Activated T-helper 17 cell treated with anti-CD3 and anti-CD28 coated beads, Interleukin-2, amount 50 U/mL, for 72 hours (primary cell): ENCODE results near the gene TENM3. TPM values are rescaled to one million over a fixed set of nuclear protein-coding genes. Genes with fewer than 3 reads are reported as not detected.

Experiments used
- ATAC-seq: fragments of 150-1000 bp; cut with Tn5 transposase; replicated peaks from 2 replicates; pipeline ENCODE4 v1.10.0; 2021; ENCODE audit warnings: mild to moderate bottlenecking, moderate library complexity
- H3K27ac Mint-ChIP-seq: one replicate; pipeline ENCODE4 v1.8.0; 2022; ENCODE audit warnings: mixed read lengths
- H3K27me3 Mint-ChIP-seq: one replicate; pipeline ENCODE4 v1.8.0; 2022; ENCODE audit warnings: mixed read lengths
- H3K36me3 Mint-ChIP-seq: one replicate; pipeline ENCODE4 v1.8.0; 2022; ENCODE audit warnings: low read depth, mild to moderate bottlenecking, mixed read lengths
- H3K4me1 Mint-ChIP-seq: one replicate; pipeline ENCODE4 v1.8.0; 2022; ENCODE audit warnings: mixed read lengths
- H3K4me3 Mint-ChIP-seq: one replicate; pipeline ENCODE4 v1.8.0; 2022; ENCODE audit warnings: mild to moderate bottlenecking, mixed read lengths
- H3K9me3 Mint-ChIP-seq: one replicate; pipeline ENCODE4 v1.8.0; 2022; ENCODE audit warnings: mixed read lengths
- total RNA-seq, 2 donors: library from RNA; stranded (reverse); gene quantifications; one replicate each; pipeline ENCODE4 v1.2.3, GENCODE V29; 2022

The TENM3 gene
- total RNA-seq, 2 donors from 2014 or later: not detected

DNA sequence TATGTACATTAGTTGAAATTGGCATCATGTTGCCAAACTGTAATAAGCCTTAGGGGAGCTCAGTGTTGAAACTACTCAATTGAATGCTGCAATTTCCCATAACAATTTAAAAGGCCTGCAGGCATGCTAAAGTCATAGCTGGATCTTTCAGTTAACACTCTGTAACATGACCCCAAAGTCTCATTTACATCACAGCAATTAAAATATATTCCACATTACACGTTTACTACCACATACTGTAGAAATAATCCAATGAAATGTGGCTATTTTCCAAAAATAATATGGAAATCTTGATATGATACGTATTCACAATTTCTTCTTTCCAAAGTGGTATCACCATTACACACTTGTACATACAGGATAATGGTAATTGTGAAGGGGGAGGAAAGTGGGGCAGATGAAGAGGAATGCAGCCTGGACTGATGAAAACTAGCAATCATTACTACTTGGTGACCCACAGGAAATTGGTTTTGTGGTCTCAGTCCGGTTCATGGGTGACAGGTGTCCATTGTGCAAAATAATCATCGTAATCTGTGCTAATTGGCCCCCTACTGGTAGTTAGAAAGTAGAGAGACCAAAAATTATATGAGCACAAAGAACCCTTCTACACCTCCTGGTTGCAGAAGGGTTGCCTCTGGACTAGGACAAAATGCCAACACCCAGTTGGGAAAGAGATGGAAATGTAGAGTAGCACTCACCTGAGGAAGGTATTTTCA, 63.7 kb downstream of the TENM3 start:
- Mint-ChIP-seq H3K36me3 (no peaks in the 10 kb centered on the region), H3K4me3 (no peak overlapping the region), H3K27ac (no peak overlapping the region), H3K9me3 (no peaks in the 10 kb centered on the region), H3K27me3 (no peaks in the 10 kb centered on the region), H3K4me1 (no peaks in the 10 kb centered on the region)
- ATAC-seq: no peak

DNA sequence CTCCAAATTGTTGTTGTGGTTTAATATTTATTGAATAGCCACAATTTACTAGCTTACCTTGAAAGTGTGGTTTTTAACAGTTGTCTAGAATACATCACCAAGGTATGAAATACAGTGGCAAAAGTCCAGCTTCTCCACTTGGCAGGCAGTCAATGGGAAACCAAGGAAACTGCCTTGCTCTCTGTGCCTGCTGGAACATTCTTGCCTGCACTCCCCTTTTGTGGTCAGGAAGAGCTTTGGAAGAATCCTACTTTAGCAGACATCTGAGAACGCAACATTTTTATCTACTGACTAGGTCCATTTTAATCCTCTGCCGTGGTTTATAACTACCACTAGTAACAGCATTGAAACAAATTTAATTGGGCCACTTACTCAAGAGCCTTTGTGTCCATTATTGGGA, 64.5 kb downstream of the TENM3 start:
- no peaks in the 10 kb centered on the region for H3K9me3 Mint-ChIP-seq
- ATAC-seq: no peak
- H3K4me1 Mint-ChIP-seq: no peaks in the 10 kb centered on the region
- no peaks in the 10 kb centered on the region for H3K36me3 Mint-ChIP-seq
- H3K4me3 Mint-ChIP-seq: no peak overlapping the region
- no peaks in the 10 kb centered on the region for H3K27me3 Mint-ChIP-seq
- no peak overlapping the region for H3K27ac Mint-ChIP-seq

DNA sequence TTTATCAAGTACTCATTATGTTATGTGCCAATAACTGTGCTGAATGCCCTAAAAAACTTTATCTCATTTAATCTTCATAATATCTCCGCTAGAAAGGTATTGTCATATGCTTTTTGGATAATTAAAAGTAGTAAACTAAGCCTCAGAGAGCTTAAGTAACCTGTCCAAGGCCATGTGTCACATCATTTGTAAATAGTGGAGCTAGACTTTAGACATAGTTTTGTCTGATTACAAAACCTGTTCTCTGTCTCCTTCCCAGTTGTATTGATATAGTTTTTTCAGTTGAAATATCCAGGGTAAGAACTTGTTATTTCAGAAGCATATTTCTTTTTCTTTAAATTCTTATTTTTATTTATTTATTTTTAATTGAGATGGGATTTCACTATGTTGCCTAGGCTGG, 66.7 kb downstream of the TENM3 start:
- no peak for ATAC-seq
- Mint-ChIP-seq H3K4me1 (no peaks in the 10 kb centered on the region), H3K27me3 (no peaks in the 10 kb centered on the region), H3K36me3 (no peaks in the 10 kb centered on the region), H3K4me3 (no peak overlapping the region), H3K9me3 (no peaks in the 10 kb centered on the region), H3K27ac (no peak overlapping the region)

DNA sequence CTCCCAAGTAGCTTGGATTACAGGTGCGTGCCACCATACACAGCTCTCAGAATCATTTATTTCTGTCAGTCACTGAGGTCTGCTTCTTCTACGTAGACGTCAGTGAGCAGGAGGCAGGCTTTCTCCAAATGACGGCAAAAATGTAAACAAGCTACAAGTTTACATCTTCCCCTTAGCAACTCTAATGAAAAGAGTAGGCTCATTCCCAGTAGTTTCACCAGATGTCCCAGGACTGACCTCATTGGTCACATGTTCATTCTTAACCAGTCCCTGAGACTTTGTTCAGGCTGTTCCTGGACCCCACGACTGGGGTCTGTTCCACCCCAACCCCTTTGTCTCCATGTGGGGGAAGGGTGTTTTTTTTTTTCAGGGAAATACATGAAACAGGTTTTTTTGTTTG, 67.1 kb downstream of the TENM3 start:
- Mint-ChIP-seq H3K4me1 (no peaks in the 10 kb centered on the region), H3K4me3 (no peak overlapping the region), H3K9me3 (no peaks in the 10 kb centered on the region)

DNA sequence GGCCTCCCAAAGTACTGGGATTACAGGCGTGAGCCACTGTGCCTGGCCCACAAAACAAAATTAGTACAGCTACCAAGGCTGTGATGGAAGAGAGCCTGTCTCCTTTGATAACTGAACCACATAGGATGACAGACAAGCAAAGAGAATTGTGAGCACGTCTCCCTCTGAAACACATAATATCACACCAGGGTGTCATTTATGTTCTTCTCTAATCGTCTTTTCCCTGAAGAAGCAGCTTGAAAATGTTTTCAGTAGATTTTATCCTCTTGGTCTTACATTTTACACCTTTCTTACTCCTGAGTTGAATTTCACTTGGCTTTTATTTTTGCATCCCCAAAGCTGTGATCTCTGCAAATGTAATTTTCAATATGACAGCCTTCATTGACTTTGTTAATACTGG, 67.8 kb downstream of the TENM3 start:
- no peak overlapping the region for H3K4me3 Mint-ChIP-seq
- no peaks in the 10 kb centered on the region for H3K4me1 Mint-ChIP-seq
- no peaks in the 10 kb centered on the region for H3K36me3 Mint-ChIP-seq
- no peaks in the 10 kb centered on the region for H3K9me3 Mint-ChIP-seq
- H3K27ac Mint-ChIP-seq: no peak overlapping the region
- no peak for ATAC-seq
- H3K27me3 Mint-ChIP-seq: no peaks in the 10 kb centered on the region

More for the DNA sequence above, 67.1 kb downstream of the TENM3 start:
- H3K27ac Mint-ChIP-seq: no peak overlapping the region
- no peaks in the 10 kb centered on the region for H3K27me3 Mint-ChIP-seq
- no peaks in the 10 kb centered on the region for H3K36me3 Mint-ChIP-seq
- ATAC-seq: no peak

DNA sequence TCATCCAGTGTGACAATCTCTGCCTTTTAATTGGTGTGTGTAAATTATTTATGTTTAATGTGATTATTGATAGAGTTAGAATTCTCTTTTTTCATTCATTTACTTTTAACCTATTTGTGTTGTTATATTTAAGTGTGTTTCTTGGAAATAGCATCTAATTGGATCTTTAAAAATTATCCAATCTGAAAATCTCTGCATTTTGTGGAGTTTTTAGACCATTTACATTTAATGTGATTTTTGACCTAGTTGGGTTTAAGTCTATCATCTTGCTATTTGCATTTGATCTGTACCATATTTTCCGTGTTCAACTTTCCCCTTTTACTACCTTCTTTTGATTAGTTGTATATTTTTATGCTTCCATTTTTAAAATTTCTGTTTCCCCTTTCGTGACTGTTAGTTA, 71.3 kb downstream of the TENM3 start:
- ATAC-seq: no peak
- Mint-ChIP-seq H3K9me3 (peaks cover 4% of the 10 kb centered on the region), H3K4me1 (no peaks in the 10 kb centered on the region), H3K4me3 (no peak overlapping the region), H3K36me3 (no peaks in the 10 kb centered on the region), H3K27me3 (peaks cover 2% of the 10 kb centered on the region), H3K27ac (no peak overlapping the region)

DNA sequence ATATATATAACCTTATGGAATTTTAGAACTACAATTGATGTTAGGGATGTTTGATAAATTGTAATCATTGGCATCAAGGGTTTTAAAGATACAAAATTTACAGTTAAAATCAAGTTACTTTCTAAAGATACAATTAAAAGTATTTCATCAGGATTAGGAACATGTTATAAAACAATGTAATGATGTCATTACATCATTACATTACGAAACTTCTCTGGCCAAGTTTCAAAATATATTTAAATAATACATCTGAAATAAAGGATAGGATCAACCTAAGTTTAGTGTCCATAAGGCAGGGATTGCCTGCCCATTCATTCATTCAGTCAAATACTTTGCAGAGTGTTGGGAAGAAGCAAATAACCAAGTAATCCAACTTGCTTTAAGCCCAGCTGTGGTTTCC, 75.1 kb downstream of the TENM3 start:
- H3K4me1 Mint-ChIP-seq: no peaks in the 10 kb centered on the region
- peaks cover 2% of the 10 kb centered on the region for H3K27me3 Mint-ChIP-seq
- no peak overlapping the region for H3K4me3 Mint-ChIP-seq
- H3K9me3 Mint-ChIP-seq: peaks cover 8% of the 10 kb centered on the region
- H3K27ac Mint-ChIP-seq: no peak overlapping the region
- ATAC-seq: no peak
- H3K36me3 Mint-ChIP-seq: no peaks in the 10 kb centered on the region

DNA sequence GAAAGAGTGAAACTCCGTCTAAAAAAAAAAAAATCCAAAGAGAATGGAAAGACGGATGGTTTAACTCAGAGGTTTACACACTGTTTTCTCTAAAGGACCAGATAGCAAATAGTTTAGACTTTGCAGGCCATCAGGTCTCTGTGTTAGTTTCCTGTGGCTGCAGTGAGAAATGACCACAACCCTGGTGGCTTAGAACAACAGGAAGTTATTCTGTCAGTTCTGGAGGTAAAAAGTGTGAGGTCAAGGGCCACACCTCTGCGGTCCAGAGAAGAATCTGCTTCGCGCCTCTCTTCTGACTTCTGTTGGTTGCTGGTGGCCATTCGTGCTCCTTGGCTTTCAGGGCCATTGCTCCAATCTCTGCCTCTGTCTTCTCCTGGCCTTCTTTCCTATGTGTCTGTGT, 76.9 kb downstream of the TENM3 start:
- Mint-ChIP-seq H3K27ac (no peak overlapping the region), H3K36me3 (no peaks in the 10 kb centered on the region), H3K9me3 (peaks cover 8% of the 10 kb centered on the region), H3K4me3 (no peak overlapping the region), H3K4me1 (no peaks in the 10 kb centered on the region), H3K27me3 (peaks cover 2% of the 10 kb centered on the region)
- no peak for ATAC-seq

DNA sequence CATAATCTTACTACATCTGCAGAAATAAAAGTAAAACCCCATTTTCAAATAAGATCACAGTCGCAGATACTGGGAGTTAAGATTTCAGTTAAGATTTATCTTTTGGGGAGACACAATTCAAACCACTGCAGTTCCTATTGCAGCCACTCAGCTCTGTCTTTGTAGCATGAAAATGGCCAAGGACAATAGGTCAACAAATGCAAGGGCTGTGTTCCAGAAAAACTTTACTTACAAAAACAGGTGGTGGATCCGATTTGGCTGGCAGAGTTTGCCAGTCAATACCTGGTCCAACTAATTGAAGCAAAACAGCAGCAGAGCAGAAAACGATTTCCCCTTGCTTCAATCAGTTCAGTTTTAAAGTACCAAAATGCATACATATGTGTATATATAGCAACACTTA, 77.4 kb downstream of the TENM3 start:
- H3K27ac Mint-ChIP-seq: no peak overlapping the region
- no peaks in the 10 kb centered on the region for H3K36me3 Mint-ChIP-seq
- H3K4me1 Mint-ChIP-seq: no peaks in the 10 kb centered on the region
- peaks cover 8% of the 10 kb centered on the region for H3K9me3 Mint-ChIP-seq
- ATAC-seq: no peak
- peaks cover 2% of the 10 kb centered on the region for H3K27me3 Mint-ChIP-seq
- no peak overlapping the region for H3K4me3 Mint-ChIP-seq

DNA sequence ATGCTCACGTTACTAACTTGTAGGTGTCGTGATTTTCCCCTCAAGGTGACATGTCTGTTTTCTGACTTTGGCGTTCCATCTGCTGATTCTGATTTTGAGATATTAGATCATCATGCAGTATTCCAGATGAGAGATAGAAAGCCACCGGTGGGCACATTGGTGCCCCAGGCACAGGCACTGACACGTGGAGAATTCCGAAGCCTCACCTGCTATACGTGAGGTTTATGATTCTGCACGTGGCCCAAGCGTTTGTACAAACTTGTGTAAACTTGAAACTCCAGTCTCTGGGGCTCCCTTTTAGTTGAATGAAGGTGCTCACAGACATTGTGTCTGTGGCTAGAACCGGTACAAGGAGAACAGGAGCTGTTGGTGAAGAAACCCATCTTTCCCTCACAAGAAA, 81.1 kb downstream of the TENM3 start:
- Mint-ChIP-seq H3K4me3 (no peak overlapping the region), H3K27ac (no peak overlapping the region), H3K9me3 (peaks cover 5% of the 10 kb centered on the region), H3K27me3 (peaks cover under 1% of the 10 kb centered on the region), H3K4me1 (no peaks in the 10 kb centered on the region), H3K36me3 (no peaks in the 10 kb centered on the region)
- no peak for ATAC-seq

DNA sequence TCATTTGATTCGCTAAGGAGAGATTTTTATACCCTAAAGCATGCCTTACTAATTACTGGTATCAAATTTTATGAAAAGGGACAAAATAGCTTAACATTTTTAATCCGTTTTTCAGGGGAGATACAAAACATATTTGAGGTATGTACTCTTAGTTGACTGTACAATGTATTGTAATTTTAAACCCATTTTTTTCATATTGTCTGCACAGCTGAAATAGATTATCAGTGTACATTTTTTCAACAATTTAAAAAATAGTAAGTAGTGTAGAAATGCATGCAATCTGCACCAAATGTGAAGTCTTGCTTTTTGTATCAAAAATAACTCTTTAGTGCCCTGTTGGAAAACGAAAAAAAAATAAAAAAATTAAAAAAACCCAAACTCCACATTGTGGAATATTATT, 82.2 kb downstream of the TENM3 start:
- Mint-ChIP-seq H3K27me3 (no peaks in the 10 kb centered on the region), H3K4me3 (no peak overlapping the region), H3K4me1 (no peaks in the 10 kb centered on the region), H3K9me3 (peaks cover 4% of the 10 kb centered on the region), H3K27ac (no peak overlapping the region), H3K36me3 (no peaks in the 10 kb centered on the region)
- ATAC-seq: no peak

DNA sequence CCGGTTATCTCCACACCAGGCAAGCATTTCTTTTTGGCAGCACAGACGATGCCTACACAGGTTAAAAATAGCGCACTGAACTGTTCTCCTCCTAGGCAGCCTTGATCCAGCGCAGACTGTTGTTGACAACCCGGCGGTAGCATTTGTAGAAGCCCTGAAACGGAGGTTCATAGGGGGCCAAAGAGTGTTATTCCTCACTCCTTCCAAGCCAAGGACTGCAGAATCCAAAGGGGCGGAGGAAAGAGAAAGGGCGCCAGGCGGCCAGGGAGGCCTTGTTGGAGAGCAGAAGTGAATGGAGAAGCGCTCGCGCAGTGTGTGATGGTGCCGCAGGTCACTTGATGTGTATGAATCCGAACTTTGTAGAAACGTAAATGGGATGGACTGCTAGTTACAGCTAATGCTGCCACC, 82.7 kb downstream of the TENM3 start:
- Mint-ChIP-seq H3K4me1 (no peaks in the 10 kb centered on the region), H3K27ac (no peak overlapping the region), H3K9me3 (peaks cover 4% of the 10 kb centered on the region), H3K36me3 (no peaks in the 10 kb centered on the region), H3K4me3 (no peak overlapping the region), H3K27me3 (no peaks in the 10 kb centered on the region)
- ATAC-seq: no peak

DNA sequence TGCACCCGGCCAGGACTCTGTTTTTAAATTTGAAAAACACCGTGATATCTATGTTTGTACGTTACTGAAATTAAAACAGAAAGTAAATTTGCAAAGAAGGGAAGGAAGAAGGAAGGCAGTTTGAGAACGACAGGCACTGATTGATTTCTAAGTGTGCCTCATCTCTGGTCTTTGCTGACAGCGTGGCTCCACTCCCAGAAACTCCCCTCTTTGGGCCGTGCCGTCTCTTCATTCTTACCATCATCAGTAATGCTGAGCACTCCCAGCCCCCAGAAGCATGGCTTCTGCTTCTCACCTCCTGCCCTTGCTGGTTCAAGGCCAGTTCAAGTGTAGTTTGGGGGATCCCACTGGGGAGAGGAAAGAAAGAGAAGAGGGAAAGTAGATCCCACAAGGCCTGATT, 85.3 kb downstream of the TENM3 start:
- Mint-ChIP-seq H3K4me1 (no peaks in the 10 kb centered on the region), H3K9me3 (no peaks in the 10 kb centered on the region), H3K27me3 (no peaks in the 10 kb centered on the region), H3K36me3 (no peaks in the 10 kb centered on the region), H3K4me3 (no peak overlapping the region), H3K27ac (no peak overlapping the region)
- ATAC-seq: no peak

DNA sequence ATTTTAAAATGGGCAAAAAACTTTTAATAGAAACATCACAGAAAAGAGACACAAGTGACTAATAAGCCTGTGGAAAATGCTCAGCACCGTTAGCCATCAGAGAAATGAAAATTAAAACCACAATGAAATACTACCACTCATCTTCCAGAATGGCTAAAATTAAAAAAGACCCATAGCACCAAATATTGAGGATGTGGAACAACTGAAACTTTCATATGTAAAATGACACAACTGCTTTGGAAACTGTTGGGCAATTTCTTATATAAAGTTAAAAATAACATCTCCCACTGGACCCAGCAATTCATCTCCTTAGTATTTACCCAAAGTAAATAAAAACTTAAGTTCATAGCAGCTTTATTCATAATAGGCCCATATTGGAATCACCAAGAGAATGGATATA, 94.2 kb downstream of the TENM3 start:
- Mint-ChIP-seq H3K36me3 (no peaks in the 10 kb centered on the region), H3K27ac (no peak overlapping the region), H3K27me3 (peaks cover 4% of the 10 kb centered on the region), H3K4me3 (no peak overlapping the region), H3K4me1 (no peaks in the 10 kb centered on the region), H3K9me3 (no peaks in the 10 kb centered on the region)
- no peak for ATAC-seq

DNA sequence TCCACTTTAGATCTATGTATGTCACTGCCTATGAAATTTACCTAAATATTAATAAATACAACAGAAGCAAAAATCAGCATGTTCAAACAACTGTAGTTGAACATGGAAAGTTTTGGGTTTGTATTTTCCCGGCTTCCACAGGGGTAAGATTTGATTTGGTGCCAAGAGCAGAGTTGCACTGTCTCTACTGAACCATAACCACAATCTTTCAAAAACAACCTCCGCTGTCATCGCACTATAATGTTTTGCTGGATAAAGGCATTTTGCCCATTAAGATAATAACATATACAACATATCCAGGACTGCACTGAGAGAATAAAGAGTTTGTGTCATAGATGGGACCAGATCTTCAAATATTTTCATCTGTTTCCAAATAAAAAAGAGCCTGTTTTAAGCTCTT, 94.9 kb downstream of the TENM3 start:
- ATAC-seq: no peak

DNA sequence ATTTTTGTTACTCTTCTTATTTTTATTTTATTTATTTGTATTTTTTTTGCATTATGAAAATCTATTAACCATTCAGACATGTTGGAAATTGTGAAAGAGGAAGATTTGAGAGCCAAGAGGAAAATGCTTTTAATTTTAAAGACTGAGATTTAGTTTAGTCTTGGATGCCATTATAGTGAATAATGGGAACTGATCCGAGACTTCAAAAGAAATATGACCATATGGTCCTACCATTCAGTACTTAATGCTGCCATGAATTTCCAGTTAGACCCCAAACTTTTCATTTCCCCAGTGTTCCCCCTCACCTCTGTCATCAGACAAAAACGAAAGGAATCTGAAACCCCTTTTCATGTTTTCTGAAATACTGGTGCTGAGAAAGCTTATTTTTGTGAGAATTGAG, 95.5 kb downstream of the TENM3 start:
- Mint-ChIP-seq H3K36me3 (no peaks in the 10 kb centered on the region), H3K4me3 (no peak overlapping the region), H3K9me3 (no peaks in the 10 kb centered on the region), H3K27me3 (peaks cover 4% of the 10 kb centered on the region), H3K27ac (no peak overlapping the region), H3K4me1 (no peaks in the 10 kb centered on the region)
- no peak for ATAC-seq

More for the DNA sequence above, 94.9 kb downstream of the TENM3 start:
- Mint-ChIP-seq H3K27me3 (peaks cover 4% of the 10 kb centered on the region), H3K36me3 (no peaks in the 10 kb centered on the region), H3K9me3 (no peaks in the 10 kb centered on the region), H3K27ac (no peak overlapping the region), H3K4me3 (no peak overlapping the region), H3K4me1 (no peaks in the 10 kb centered on the region)
